Ovary (tissue), 9 donors: ENCODE results near the gene BTG2. TPM values are rescaled to one million over a fixed set of nuclear protein-coding genes. Genes with fewer than 3 reads are reported as not detected.
A peak's percentile ranks its signal among the peaks of the same experiment; 100 is the strongest.

ENCODE experiments used
- DNase-seq, 5 donors: peaks; one replicate each; pipeline ENCODE4 v3.0.0-alpha.2; 2019 to 2020
- H3K27ac ChIP-seq, 2 donors: fragments of 200-600 bp; one replicate each; pipeline versions ENCODE4 v1.5.1 to v1.8.0; 2019 to 2022
- H3K27me3 ChIP-seq: fragments of 200-600 bp; one replicate; pipeline ENCODE4 v1.8.0; 2022
- H3K36me3 ChIP-seq: fragments of 200-600 bp; sonication (generic); one replicate; pipeline ENCODE4 v1.5.1; 2019
- H3K4me1 ChIP-seq: one replicate; pipeline ENCODE4 v1.8.1; 2013; ENCODE audit warnings: mild to moderate bottlenecking, moderate library complexity; ENCODE audit not compliant: insufficient read depth
- H3K4me3 ChIP-seq: fragments of 200-600 bp; sonication (generic); one replicate; pipeline ENCODE4 v1.5.1; 2017
- H3K9me3 ChIP-seq, 2 donors: fragments of 200-600 bp in 1 of 2; sonication (generic) in 1 of 2; one replicate each; pipeline versions ENCODE4 v1.5.1 to v1.8.1; 2013 to 2019; ENCODE audit warnings: mild to moderate bottlenecking in 1 of 2, moderate library complexity in 1 of 2
- EP300 ChIP-seq: sonication (generic); formaldehyde crosslinking; IDR thresholded peaks from one replicate; pipeline ENCODE4 v1.6.1; 2017; ENCODE audit warnings: antibody characterized with exemption
- POLR2A ChIP-seq: fragments of 450-650 bp; IDR thresholded peaks from one replicate; pipeline ENCODE4 v1.6.1; 2017; ENCODE audit warnings: antibody characterized with exemption, mild to moderate bottlenecking, moderate library complexity
- WGBS, 3 donors: extraction: QIAGEN DNeasy Blood & Tissue Kit in 1 of 3; methylation state at CpG; one replicate each; pipeline versions ENCODE4 v1.1.5 to v1.1.7; 2013 to 2017; 5-methylcytosine and 5-hydroxymethylcytosine counted together
- intact Hi-C, 4 donors: fragments of 100-400 bp; cut with DNase I; formaldehyde crosslinking; loops; one replicate each; pipeline versions ENCODE4 v1.11.0 to v1.15.1; 2022 to 2023
- polyA plus RNA-seq, 2 donors: library from polyadenylated mRNA; stranded (reverse); fragments of 200-250 nt in 1 of 2; fragments of 350-450 nt in 1 of 2; fragmentation: Illumina TruSeq in 1 of 2; extraction: RNeasy Lipid Tissue Mini Kit (QIAGEN cat#74804) in 1 of 2; gene quantifications; one replicate each; pipeline ENCODE4 v1.2.3, GENCODE V29; 2013 to 2014
- total RNA-seq, 7 donors: library from RNA; depleted of rRNA in 2 of 7; stranded (reverse); fragments of >200 nt in 2 of 7; fragmentation: NEBNext Ultra II Directional in 3 of 7; extraction: Animal tissue kit (Norgen Biotek cat#: 25700) in 3 of 7; gene quantifications; one replicate each; pipeline versions ENCODE4 v1.1.0 to v1.2.4, GENCODE V29; 2016 to 2023
- TF ChIP-seq, protein P1 (sequence below), 3 donors: fragments of 450-650 bp in 2 of 3; fragments of 200-600 bp in 1 of 3; IDR thresholded peaks; one replicate each; pipeline versions ENCODE4 v1.5.1 to v1.8.0; 2016 to 2022; ENCODE audit warnings: antibody characterized with exemption in 3 of 3, mild to moderate bottlenecking in 1 of 3
- donor health status: DM: no; HTN: no; CAD: no; lungs with moderate emphysema.
- donor health status: DM: no; HTN: no; CAD: no.
- donor health status: Bipolar disorder and iron deficiency.
- donor health status: DM: yes; HTN: yes; CAD: no.
- donor health status: DM: no; HTN: no; CAD: no.
- donor health status: DM: yes; HTN: yes; CAD: no.

The BTG2 gene
- total and polyA plus RNA-seq, 9 donors: 113 to 395 (median 202) TPM

DNA sequence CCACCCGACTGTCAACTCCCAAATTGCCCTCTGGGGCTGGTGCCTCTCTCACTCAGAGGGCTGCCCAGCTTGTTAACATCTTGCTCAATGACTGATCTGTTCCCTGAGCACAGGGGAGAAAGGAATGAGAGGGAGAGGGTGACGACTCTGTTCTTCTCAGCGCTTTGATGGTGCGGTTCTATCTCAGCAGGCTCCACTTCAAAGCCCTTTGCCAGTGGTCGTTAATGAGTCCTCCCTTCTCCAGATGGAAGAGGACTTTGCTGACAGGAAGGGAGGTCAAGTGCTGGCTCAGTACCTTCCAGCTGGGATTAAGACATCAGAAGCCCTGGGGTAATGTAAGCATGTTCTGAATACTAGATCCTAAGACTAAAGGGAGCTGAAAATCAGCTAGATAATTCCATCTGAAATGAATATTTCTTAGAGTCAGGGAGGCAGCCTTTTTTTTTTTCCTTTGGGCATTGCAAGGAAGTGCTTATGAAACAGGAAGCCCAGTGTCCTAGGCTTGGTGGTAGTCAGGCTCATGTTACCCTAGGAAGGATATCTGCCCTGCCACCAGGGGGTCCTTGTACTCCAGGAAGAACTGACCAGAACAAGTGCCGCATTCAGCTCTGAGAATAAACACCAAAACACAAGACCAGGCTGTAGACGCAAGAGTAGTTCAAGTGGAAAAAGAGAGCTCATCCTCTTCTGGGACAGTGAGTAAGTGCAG lies 40.9 kb downstream of the BTG2 start:
- H3K27ac ChIP-seq: no peak overlapping the region
- H3K4me1 ChIP-seq: peaks cover 6% of the 10 kb centered on the region
- no peaks in the 10 kb centered on the region for H3K27me3 ChIP-seq
- peak in 1 of 5 donors; percentile 20 for DNase-seq
- TF ChIP-seq EP300 (no peak), POLR2A (no peak)
- TF ChIP-seq, protein P1, sequence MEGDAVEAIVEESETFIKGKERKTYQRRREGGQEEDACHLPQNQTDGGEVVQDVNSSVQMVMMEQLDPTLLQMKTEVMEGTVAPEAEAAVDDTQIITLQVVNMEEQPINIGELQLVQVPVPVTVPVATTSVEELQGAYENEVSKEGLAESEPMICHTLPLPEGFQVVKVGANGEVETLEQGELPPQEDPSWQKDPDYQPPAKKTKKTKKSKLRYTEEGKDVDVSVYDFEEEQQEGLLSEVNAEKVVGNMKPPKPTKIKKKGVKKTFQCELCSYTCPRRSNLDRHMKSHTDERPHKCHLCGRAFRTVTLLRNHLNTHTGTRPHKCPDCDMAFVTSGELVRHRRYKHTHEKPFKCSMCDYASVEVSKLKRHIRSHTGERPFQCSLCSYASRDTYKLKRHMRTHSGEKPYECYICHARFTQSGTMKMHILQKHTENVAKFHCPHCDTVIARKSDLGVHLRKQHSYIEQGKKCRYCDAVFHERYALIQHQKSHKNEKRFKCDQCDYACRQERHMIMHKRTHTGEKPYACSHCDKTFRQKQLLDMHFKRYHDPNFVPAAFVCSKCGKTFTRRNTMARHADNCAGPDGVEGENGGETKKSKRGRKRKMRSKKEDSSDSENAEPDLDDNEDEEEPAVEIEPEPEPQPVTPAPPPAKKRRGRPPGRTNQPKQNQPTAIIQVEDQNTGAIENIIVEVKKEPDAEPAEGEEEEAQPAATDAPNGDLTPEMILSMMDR (IDR thresholded peaks at IDR 0.05): no peak
- no peaks in the 10 kb centered on the region for H3K36me3 ChIP-seq
- 60 to 63% (median 61%) methylated on average over 7 of the region's 7 CpGs for WGBS, 3 donors
- no peak overlapping the region for H3K4me3 ChIP-seq
- intact Hi-C loops: loop anchor here in 2 of 4 donors (5.0 to 10.0 kb wide), 2 partner anchors 341 to 349 kb away; no protein-coding TSS in a partner anchor
- no peaks in the 10 kb centered on the region for H3K9me3 ChIP-seq

DNA sequence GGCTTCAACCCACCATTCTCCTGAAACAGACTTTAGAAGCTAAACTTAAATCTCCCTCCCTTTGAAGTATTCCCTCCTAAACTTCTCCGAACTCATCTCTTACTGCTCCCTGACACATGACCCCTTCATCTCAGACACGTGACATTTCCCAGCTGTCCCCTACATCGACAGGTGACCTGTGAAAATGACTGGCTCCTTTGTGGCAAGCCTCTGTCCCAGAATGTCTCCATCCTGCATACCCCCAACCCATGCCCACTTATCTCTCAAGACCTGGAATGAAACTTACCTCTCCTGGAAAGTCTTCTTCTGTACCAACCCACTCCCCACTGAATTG lies 41.4 kb downstream of the BTG2 start:
- DNase-seq: no peak
- Histone ChIP-seq H3K27me3 (no peaks in the 10 kb centered on the region), H3K36me3 (no peaks in the 10 kb centered on the region), H3K4me1 (peaks cover 6% of the 10 kb centered on the region), H3K9me3 (no peaks in the 10 kb centered on the region), H3K4me3 (no peak overlapping the region), H3K27ac (no peak overlapping the region)
- TF ChIP-seq, protein P1 (IDR thresholded peaks at IDR 0.05): no peak
- TF ChIP-seq POLR2A (no peak), EP300 (no peak)
- intact Hi-C loops: loop anchor here in 2 of 4 donors (5.0 to 10.0 kb wide), 2 partner anchors 341 to 348 kb away; no protein-coding TSS in a partner anchor
- WGBS, 3 donors: 87 to 91% (median 91%) methylated on average over 3 of the region's 3 CpGs

DNA sequence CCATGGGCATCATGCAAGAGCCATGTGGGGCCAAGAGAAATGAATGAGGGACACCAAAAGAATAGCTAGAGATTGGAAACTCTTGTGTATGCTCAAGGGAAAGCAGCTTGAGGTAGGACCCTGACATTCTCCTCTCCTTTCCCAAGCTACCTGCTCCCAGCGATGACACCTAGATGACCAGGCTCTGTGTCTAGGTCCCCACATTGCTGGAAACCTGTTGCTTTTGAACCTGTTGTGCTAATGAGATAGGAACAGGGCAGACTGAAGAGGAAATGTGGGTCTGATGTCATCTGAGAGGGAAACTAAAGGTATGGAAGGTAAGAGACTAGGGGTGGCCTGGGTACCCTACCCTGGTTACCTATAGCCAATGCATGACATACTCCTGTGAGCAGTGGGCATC lies 43.8 kb downstream of the BTG2 start:
- WGBS, 3 donors: 89 to 100% (median 93%) methylated on average over 1 of the region's 1 CpG
- no peak overlapping the region for H3K27ac ChIP-seq
- H3K4me3 ChIP-seq: peak overlapping the region; percentile 46
- H3K27me3 ChIP-seq: no peaks in the 10 kb centered on the region
- H3K36me3 ChIP-seq: no peaks in the 10 kb centered on the region
- intact Hi-C loops: loop anchor here in 2 of 4 donors (5.0 to 10.0 kb wide), 2 partner anchors 338 to 346 kb away; no protein-coding TSS in a partner anchor
- DNase-seq: no peak
- peaks cover 6% of the 10 kb centered on the region for H3K4me1 ChIP-seq
- no peaks in the 10 kb centered on the region for H3K9me3 ChIP-seq
- TF ChIP-seq, protein P1 (IDR thresholded peaks at IDR 0.05): no peak
- TF ChIP-seq POLR2A (no peak), EP300 (no peak)

DNA sequence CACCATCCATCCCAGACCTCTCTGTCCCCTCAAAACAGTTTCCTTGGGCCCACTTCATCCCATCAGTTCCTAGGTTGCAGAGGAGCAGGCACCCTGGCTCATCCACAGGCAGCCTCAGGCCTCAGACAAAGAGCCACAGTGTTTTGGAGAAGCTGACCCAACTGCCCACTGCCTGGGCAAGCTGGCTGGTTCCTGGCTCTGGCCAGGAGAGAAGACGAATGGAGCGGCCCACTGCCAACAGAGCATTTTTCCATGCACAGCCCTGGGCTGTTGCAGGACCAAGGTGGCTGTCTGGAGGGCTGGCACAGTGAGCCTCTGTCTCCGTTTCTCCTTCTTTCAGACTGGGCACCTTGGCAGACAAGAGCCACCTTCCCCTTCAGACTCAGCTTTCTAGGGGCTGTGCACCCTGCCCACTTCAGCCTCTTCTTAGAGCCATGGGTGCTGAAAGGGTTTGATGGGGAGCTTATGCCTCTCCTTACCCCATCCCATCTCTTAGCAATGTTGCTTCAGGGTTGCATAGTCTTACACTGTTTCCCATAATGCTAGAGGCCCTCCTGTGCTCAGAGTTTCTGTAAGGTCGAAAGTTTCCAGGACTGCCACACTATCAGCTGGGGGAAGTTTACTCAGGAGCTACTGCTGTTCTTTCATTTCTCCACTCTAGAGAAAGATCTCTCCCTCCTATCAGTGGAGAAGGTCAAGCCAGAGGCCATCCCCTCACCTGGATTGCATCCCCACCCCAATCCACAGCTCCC lies 44.6 kb downstream of the BTG2 start:
- H3K9me3 ChIP-seq: no peaks in the 10 kb centered on the region
- no peaks in the 10 kb centered on the region for H3K36me3 ChIP-seq
- H3K4me1 ChIP-seq: peaks cover 6% of the 10 kb centered on the region
- no peaks in the 10 kb centered on the region for H3K27me3 ChIP-seq
- 59 to 68% (median 60%) methylated on average over 4 of the region's 4 CpGs for WGBS, 3 donors
- intact Hi-C loops: loop anchor here in 2 of 4 donors (5.0 to 10.0 kb wide), 2 partner anchors 337 to 345 kb away; no protein-coding TSS in a partner anchor
- TF ChIP-seq POLR2A: no peak
- TF ChIP-seq EP300: no peak
- TF ChIP-seq, protein P1 (IDR thresholded peaks at IDR 0.05): no peak
- peak overlapping the region; percentile 46 for H3K4me3 ChIP-seq
- DNase-seq: peak in 1 of 5 donors; percentile 41
- H3K27ac ChIP-seq: peak overlapping the region; percentile 58 to 72
